ENCODE data around the gene ROMO1.
"Not testable (repeated sequence)": the region's sequence is repeated elsewhere in the genome, so short reads cannot be mapped to it uniquely, and the experiment has no call there.

Gene ROMO1

GRCh38 chr20:35713120-35713519 is 13.9 kb downstream of the ROMO1 start:
- not testable (repeated sequence) for FAIRE-seq

- FAIRE-seq: no peak
Observed at GRCh38 chr20:35714127-35714526, 14.9 kb downstream of the ROMO1 start.

GRCh38 chr20:35715652-35716051 is 16.4 kb downstream of the ROMO1 start:
- FAIRE-seq: no peak

GRCh38 chr20:35716330-35716729 is 17.1 kb downstream of the ROMO1 start:
- FAIRE-seq: no peak

GRCh38 chr20:35718321-35718720 is 19.1 kb downstream of the ROMO1 start:
- FAIRE-seq: not testable (repeated sequence)

- no peak for FAIRE-seq
Observed at GRCh38 chr20:35718972-35719635, 19.9 kb downstream of the ROMO1 start.

GRCh38 chr20:35719717-35720116 is 20.5 kb downstream of the ROMO1 start:
- no peak for FAIRE-seq

- no peak for FAIRE-seq
Observed at GRCh38 chr20:35720165-35721123, 21.2 kb downstream of the ROMO1 start.

- FAIRE-seq: no peak
Observed at GRCh38 chr20:35721219-35721618, 22.0 kb downstream of the ROMO1 start.

GRCh38 chr20:35721621-35722020 is 22.4 kb downstream of the ROMO1 start:
- no peak for FAIRE-seq

- not testable (repeated sequence) for FAIRE-seq
Observed at GRCh38 chr20:35723275-35723639, 24.1 kb downstream of the ROMO1 start.

GRCh38 chr20:35723652-35724320 is 24.6 kb downstream of the ROMO1 start:
- FAIRE-seq: not testable (repeated sequence)

- FAIRE-seq: no peak
Observed at GRCh38 chr20:35724321-35725230, 25.4 kb downstream of the ROMO1 start.

GRCh38 chr20:35726842-35727711 is 27.9 kb downstream of the ROMO1 start:
- no peak for FAIRE-seq

GRCh38 chr20:35729283-35729807 is 30.1 kb downstream of the ROMO1 start:
- no peak for FAIRE-seq

GRCh38 chr20:35729836-35730582 is 30.8 kb downstream of the ROMO1 start:
- FAIRE-seq: no peak

- FAIRE-seq: no peak
Observed at GRCh38 chr20:35730583-35731468, 31.6 kb downstream of the ROMO1 start.

GRCh38 chr20:35731469-35731788 is 32.2 kb downstream of the ROMO1 start:
- no peak for FAIRE-seq

- FAIRE-seq: no peak
Observed at GRCh38 chr20:35731862-35732643, 32.8 kb downstream of the ROMO1 start.
